ENCODE data around the gene COPG2.
"Not testable (repeated sequence)": the region's sequence is repeated elsewhere in the genome, so short reads cannot be mapped to it uniquely, and the experiment has no call there.

Gene COPG2

GRCh38 chr7:130560972-130561371 is 107.6 kb downstream of the COPG2 start:
- no peak for DNase-seq

- DNase-seq = no peak
These were observed 109.4 kb downstream of the COPG2 start for GRCh38 chr7:130559184-130559583.

- DNase-seq = no peak
These were observed 114.1 kb downstream of the COPG2 start for GRCh38 chr7:130554481-130554880.

- no peak for DNase-seq
These were observed 115.0 kb downstream of the COPG2 start for GRCh38 chr7:130553398-130554029.

- DNase-seq = no peak
These were observed 124.2 kb downstream of the COPG2 start for GRCh38 chr7:130544356-130544755.

GRCh38 chr7:130543487-130544010 is 125.0 kb downstream of the COPG2 start:
- DNase-seq = no peak

GRCh38 chr7:130542297-130542696 is 126.3 kb downstream of the COPG2 start:
- not testable (repeated sequence) for DNase-seq

GRCh38 chr7:130541287-130541686 is 127.3 kb downstream of the COPG2 start:
- DNase-seq = not testable (repeated sequence)

GRCh38 chr7:130537894-130538293 is 130.7 kb downstream of the COPG2 start:
- not testable (repeated sequence) for DNase-seq

- no peak for DNase-seq
These were observed 139.1 kb downstream of the COPG2 start for GRCh38 chr7:130529417-130529816.

- DNase-seq = not testable (repeated sequence)
These were observed 140.7 kb downstream of the COPG2 start for GRCh38 chr7:130527752-130528355.

- DNase-seq = no peak
These were observed 143.9 kb downstream of the COPG2 start for GRCh38 chr7:130524628-130525027.

GRCh38 chr7:130523519-130524125 is 144.9 kb downstream of the COPG2 start:
- not testable (repeated sequence) for DNase-seq

GRCh38 chr7:130521258-130521951 is 147.1 kb downstream of the COPG2 start:
- no peak for DNase-seq

- no peak for DNase-seq
These were observed 153.1 kb downstream of the COPG2 start for GRCh38 chr7:130515315-130516040.

GRCh38 chr7:130513447-130513846 is 155.1 kb downstream of the COPG2 start:
- no peak for DNase-seq

GRCh38 chr7:130512038-130512437 is 156.5 kb downstream of the COPG2 start:
- not testable (repeated sequence) for DNase-seq

- no peak for DNase-seq
These were observed 162.2 kb downstream of the COPG2 start for GRCh38 chr7:130506358-130506757.

- DNase-seq = no peak
These were observed 162.8 kb downstream of the COPG2 start for GRCh38 chr7:130505753-130506152.

GRCh38 chr7:130500910-130501309 is 167.6 kb downstream of the COPG2 start:
- no peak for DNase-seq

- no peak for DNase-seq
These were observed 168.1 kb downstream of the COPG2 start for GRCh38 chr7:130500463-130500862.

GRCh38 chr7:130494431-130494858 is 174.1 kb downstream of the COPG2 start:
- DNase-seq = no peak

All from NCI-H510A (cell line).